H1 (cell line): ENCODE results near the gene IRF5.

Source experiments
- CHD1 ChIP-seq: IDR thresholded peaks from 2 replicates; pipeline ENCODE4 v1.6.1; 2012; ENCODE audit warnings: low read depth, low read length, improper control_type of control experiment
- CTCF ChIP-seq, 3 experiments: IDR thresholded peaks; 1 replicate in 2 of 3; 2 replicates in 1 of 3; pipeline versions ENCODE4 v1.5.1 to v1.6.1; 2011; ENCODE audit warnings: low read length in 3 of 3, mild to moderate bottlenecking in 3 of 3, inconsistent platforms in 2 of 3, low read depth in 1 of 3, moderate library complexity in 1 of 3; ENCODE audit not compliant: insufficient read depth in 1 of 3; ENCODE audit errors: control extremely low read depth in 1 of 3
- EGR1 ChIP-seq: IDR thresholded peaks from 2 replicates; pipeline ENCODE4 v1.6.1; 2011; ENCODE audit warnings: low read depth, low read length, borderline replicate concordance
- EZH2 ChIP-seq: fragments of 200-600 bp; sonication (generic); IDR thresholded peaks from 2 replicates; pipeline ENCODE4 v1.7.1; 2012; ENCODE audit warnings: low read depth, mild to moderate bottlenecking, moderate library complexity, low read length, inconsistent platforms; ENCODE audit not compliant: severe bottlenecking
- GTF2F1 ChIP-seq: IDR thresholded peaks from 2 replicates; pipeline ENCODE4 v1.6.1; 2012; ENCODE audit warnings: low read depth, low read length, improper control_type of control experiment, borderline replicate concordance
- POLR2A ChIP-seq, 2 experiments: IDR thresholded peaks; 1 replicate in 1 of 2; 2 replicates in 1 of 2; pipeline ENCODE4 v1.6.1; 2011; ENCODE audit warnings: low read depth in 2 of 2, low read length in 2 of 2, mild to moderate bottlenecking in 2 of 2; ENCODE audit errors: control extremely low read depth in 1 of 2
- SP1 ChIP-seq: IDR thresholded peaks from 2 replicates; pipeline ENCODE4 v1.6.1; 2011; ENCODE audit warnings: low read depth, low read length
- SP2 ChIP-seq: IDR thresholded peaks from 2 replicates; pipeline ENCODE4 v1.6.1; 2012; ENCODE audit warnings: mild to moderate bottlenecking, low read length, inconsistent platforms
- SUZ12 ChIP-seq: fragments of 200-600 bp; sonication (generic); IDR thresholded peaks from 2 replicates; pipeline ENCODE4 v1.6.1; 2012; ENCODE audit warnings: mild to moderate bottlenecking, inconsistent platforms, low read length, moderate library complexity, mixed read lengths
- TCF12 ChIP-seq: IDR thresholded peaks from 2 replicates; pipeline ENCODE4 v1.6.1; 2011; ENCODE audit warnings: low read depth, mild to moderate bottlenecking, low read length

- TF ChIP-seq CTCF (IDR thresholded peaks at IDR 0.05; ENCODE audit: control extremely low read depth in 1 of 3, insufficient read depth in 1 of 3, low read depth in 1 of 3, low read length in 3 of 3) = no peak
- no peak for TF ChIP-seq EGR1
- TF ChIP-seq CHD1 = no peak
- TF ChIP-seq SP2 = no peak
- no peak for TF ChIP-seq EZH2
- no peak for TF ChIP-seq SP1
- no peak for TF ChIP-seq SUZ12
- no peak for TF ChIP-seq TCF12
- no peak for TF ChIP-seq GTF2F1
- no peak for TF ChIP-seq POLR2A (IDR thresholded peaks at IDR 0.05; ENCODE audit: control extremely low read depth in 1 of 2, low read depth in 2 of 2, low read length in 2 of 2)
These were observed 8.6 kb upstream of the IRF5 start for GRCh38 chr7:128928882-128929788.
